NCI-H1694 treated with DMSO at 0.1 percent for 48 hours (cell line): ENCODE data around the gene CTDP1.
"Not testable (repeated sequence)": the region's sequence is repeated elsewhere in the genome, so short reads cannot be mapped to it uniquely, and the experiment has no call there.

Experiments used
- DNase-seq: peaks from one replicate; lab custom pipeline; 2025; lab: John Stamatoyannopoulos, UW

The CTDP1 gene

GRCh38 chr18:79726721-79727120, 47.1 kb downstream of the CTDP1 start:
- no peak for DNase-seq

DNA sequence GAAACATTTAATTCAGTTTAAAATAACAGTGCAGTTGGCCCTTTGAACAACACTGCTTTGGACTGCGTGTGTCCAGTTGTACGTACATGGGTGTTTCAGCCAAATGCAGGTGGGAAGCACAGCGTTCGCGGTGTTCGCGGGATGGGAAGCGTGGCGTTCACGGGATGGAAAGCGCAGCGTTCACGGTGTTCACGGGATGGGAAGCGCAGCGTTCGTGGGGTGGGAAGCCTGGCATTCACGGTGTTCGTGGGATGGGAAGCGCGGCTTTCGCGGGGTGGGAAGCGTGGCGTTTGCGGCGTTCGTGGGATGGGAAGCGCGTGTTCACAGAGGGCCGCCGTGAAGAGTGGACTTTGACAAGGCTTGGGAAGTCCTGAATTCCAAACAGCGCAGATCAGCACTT, 47.6 kb downstream of the CTDP1 start:
- DNase-seq = no peak

DNA sequence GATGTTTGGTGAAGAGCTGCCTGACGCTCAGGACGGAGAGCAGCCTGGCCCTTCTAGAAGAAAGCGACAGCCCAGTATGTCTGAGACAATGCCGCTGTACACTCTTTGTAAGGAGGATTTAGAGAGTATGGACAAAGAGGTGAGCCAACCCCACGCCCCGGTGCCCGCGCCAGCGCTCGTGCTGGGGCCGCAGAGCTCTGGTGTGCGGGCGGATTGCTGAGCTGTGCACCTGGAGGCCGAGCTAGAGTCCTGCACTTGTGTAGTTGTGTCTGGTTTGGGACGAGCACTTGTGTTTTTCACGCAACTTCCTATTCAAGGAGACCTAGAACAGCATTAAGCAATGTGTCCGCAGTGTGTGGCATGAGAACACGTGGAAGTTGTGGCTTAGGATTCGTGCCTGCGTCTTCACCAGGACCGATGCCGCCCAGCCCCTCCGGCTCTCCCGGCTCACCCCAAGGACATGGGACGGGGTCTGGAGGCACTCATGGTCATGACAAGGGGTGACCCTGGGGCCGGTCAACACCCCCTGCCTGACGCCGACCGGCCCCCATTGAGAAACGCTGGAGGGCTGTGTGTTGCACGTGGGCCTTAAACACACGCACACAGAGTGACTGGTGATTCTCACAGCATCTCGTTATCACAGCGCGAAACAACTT, 49.5 kb downstream of the CTDP1 start:
- DNase-seq = no peak

DNA sequence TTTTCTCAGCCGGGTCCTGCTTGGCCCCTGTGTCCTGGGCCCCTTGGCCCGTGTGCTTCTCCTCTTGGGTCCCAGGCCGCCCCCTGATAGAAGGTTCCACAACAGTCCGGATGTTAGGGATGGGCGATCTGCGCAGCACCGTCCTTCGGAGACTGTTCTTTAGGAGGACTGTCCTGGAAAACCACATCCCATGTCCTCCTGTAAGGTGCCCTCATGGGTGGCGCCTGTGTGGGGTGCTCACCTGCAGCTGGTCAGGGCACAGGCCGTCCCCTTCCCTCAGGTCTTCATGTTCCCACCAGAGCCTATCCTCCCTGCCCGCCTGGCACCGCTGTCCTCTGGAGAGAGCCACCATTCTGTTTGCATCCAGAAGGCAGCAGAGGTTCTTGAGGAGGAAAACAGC, 50.0 kb downstream of the CTDP1 start:
- DNase-seq = no peak

DNA sequence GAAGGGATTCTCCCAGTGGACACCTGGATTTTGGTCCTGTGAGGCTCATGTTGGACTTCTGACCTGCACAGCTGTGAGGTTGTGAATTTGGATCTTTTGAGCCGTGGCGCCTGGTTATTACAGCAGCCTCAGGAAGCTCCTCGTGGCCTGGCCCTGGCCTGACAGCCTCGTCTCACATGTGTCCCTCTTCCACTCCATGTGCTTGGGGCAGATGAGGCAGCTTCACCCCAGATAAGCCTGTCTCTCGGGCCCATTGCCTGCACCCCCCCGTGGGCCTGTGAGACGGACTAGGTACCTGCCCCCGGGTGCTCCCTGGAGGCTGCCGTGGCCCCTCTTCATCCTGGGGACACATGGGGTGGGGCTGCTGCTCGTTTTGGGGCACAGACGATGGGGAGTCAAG, 51.2 kb downstream of the CTDP1 start:
- no peak for DNase-seq

DNA sequence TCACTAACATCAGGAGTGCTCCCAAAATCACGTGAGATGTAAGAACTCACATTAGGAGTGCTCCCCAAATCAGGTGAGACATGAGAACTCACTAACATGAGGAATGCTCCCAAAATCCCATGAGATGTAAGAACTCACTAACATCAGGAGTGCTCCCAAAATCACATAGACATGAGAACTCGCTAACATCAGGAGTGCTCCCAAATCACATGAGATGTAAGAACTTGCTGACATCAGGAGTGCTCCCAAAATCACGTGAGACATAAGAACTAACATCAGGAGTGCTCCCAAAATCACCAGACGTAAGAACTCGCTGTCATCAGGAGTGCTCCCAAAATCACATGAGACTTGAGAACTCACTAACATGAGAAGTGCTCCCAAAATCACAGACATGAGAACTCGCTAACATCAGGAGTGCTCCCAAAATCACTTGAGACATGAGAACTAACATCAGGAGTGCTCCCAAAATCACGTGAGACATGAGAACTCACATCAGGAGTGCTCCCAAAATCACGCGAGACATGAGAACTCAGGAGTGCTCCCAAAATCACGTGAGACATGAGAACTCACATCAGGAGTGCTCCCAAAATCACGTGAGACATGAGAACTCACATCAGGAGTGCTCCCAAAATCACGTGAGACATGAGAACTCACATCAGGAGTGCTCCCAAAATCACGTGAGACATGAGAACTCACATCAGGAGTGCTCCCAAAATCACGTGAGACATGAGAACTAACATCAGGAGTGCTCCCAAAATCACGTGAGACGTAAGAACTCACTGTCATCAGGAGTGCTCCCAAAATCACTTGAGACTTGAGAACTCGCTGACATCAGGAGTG, 52.5 kb downstream of the CTDP1 start:
- not testable (repeated sequence) for DNase-seq

- no peak for DNase-seq
These were observed 53.1 kb downstream of the CTDP1 start for GRCh38 chr18:79732721-79733025.

DNA sequence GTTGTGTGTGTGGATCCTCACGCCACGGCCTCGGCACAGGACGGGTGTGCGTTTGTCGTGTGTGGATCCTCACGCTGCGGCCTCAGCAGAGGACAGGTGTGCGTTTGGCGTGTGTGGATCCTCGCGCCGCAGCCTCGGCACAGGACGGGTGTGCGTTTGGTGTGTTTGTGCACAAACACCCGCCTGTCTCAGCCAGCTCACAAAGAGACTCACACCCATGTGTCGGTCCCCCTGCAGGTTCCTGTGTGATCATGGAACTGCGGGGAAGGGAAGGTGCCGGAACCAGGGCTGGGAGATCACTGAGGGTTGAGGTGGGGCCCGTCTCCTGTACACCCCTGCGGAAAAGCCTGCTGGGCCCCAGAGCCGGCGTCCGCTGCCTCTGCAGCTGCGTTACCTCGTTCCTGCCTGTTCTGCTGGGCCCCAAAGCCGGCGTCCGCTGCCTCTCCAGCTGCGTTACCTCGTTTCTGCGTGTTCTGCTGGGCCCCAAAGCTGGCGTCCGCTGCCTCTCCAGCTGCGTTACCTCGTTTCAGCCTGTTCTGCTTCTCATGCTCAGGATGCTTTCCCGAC, 53.6 kb downstream of the CTDP1 start:
- no peak for DNase-seq

DNA sequence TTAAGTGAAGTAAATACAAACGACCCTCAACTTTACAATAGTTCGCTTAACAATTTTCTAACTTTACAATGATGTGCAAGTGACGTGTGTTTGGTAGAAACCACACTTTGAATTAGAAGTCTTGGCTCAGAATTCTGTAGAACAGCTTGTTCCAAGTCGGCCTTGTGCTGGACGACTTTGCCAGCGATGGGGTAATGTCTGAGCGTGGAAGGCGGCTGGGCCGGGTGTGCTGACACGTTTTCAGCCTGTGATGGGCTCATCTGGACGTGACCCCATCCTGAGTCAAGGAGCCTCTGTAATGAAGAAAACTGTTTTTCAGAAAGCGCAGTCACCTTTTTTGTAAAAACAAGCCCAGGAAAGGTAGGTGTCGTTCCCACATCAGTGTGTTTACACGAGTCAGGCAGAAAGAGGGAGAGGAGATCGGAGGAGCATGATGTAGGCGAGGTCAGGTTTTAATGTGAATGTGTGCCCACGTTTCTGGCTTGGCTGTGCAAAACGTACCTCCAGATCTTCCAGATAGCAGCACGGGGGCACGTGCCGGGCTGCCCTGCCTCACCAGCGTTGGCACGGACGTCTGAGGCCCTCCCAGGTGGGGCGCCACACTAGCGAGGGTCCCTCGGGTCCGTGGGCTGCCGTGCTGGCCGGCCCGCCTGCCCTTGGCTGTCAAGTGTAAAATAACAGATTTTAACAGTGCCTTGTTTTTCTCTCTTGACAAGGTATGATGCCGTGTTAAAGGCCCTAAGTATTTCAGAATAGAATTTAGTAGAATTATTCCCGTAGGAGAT, 54.6 kb downstream of the CTDP1 start:
- DNase-seq = no peak

GRCh38 chr18:79735071-79735980, 55.7 kb downstream of the CTDP1 start:
- no peak for DNase-seq

DNA sequence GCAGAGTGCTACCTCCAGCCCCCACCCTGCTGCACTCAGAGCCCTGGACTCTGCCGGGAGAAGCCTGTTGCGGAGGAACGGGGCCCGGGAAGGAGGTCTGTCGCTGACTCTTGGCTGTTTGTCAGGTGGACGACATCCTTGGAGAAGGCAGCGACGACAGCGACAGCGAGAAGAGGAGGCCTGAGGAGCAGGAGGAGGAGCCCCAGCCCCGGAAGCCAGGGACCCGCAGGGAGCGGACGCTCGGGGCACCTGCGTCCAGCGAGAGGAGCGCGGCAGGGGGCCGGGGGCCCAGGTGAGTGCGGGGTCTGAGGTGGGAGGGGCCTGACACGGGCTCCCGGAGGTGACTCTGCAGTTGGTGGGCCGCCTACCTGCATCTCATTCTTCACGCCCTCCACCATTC, 56.6 kb downstream of the CTDP1 start:
- DNase-seq = no peak

- DNase-seq = no peak
These were observed 57.2 kb downstream of the CTDP1 start for GRCh38 chr18:79736846-79737245.

GRCh38 chr18:79737426-79737825, 57.8 kb downstream of the CTDP1 start:
- no peak for DNase-seq

DNA sequence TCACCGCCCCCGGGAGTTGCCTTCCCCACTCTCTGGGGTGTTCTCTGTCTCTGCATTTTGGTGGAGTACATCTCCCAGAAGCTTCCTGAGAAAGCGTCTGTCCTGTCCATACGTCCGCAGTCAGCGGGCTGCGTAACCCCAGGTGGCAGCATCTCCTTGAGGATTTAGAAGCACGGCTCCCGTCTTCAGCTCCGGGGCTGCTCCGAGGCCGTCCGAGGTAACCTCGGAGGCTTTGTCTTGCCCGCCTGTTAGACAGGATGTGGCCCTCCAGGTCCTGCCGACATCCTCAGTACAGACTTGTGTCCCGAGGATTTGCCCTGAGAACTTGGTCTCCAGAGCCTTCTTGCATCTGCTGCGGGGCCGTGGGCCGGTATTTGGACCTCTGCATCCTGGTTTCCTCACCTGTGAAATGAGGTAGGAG, 58.4 kb downstream of the CTDP1 start:
- DNase-seq = no peak

DNA sequence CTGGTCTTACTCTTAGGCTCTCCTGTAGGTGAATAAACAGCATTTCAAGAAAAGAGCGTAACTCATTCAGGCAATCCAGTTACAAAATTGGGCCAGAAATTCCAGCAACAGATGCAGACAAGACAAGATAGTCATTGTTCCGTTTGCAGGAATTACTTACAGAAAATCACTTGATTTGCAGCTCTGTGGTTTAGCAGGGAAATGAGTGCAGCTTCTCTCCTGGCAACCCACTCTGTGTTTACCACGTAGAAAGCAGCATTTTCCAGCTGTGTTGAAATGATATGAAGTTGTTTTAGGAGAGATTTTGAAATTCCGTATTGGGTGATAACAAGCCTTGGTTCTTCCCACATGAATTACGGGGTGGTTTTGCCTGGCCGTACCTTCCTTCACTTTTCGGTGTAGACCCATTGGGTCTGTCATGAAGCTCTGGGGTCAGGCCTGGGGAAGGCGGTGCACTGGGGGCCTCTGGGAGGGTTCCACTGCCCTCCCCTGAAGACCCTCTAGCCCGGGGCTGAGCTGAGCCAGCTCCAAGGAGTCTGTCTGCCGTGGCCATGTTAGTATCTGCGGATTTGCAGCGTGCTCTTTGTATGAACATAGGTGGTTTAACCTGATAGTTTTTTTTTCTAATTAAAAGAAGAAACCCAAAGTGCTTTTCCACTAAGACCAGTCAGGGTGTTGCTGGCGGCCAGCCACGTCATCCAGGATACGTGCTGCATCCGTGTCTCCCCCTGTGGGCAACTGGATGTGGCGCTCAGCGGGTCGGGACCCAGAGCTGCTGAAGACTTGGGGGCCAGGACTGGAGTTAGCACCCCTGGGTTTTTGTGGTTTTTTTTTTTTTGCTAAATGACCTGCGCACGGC, 59.2 kb downstream of the CTDP1 start:
- DNase-seq = no peak

- no peak for DNase-seq
These were observed 59.8 kb downstream of the CTDP1 start for GRCh38 chr18:79739440-79739778.

DNA sequence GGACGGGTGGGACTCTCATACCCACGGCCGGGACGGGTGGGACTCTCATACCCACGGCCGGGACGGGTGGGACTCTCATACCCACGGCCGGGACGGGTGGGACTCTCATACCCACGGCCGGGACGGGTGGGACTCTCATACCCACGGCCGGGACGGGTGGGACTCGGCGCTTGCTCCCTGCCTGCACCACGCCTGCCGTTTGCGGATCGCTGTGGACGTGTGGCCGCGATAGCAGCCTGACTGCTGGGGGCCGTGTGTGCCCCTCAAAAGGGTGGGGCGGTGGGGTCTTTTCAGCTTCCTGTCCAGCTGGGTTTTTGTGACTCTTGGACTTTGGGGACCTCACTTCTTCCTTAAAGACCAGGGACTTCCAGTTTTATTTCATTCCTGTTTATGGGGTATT, 60.4 kb downstream of the CTDP1 start:
- DNase-seq = not testable (repeated sequence)

- no peak for DNase-seq
These were observed 61.1 kb downstream of the CTDP1 start for GRCh38 chr18:79740521-79741361.

DNA sequence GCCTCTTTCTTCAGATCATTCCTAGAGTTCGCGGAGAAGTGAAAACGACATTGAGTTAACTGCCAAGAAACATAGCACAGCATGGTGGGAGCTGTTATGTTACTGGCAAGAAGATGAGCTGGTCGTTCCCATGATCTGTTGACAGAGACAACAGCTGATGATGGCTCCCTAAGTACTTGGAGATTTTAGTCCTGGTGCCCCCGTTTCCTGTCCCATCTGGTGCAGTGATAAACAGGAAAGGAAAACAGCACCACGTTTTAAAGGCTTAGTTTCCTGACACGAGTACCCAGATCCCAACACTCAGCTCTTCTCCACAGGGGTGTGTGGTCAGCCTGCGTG, 61.7 kb downstream of the CTDP1 start:
- no peak for DNase-seq

GRCh38 chr18:79742076-79742475, 62.5 kb downstream of the CTDP1 start:
- DNase-seq = no peak
